Stimulated activated CD8-positive, alpha-beta memory T cell treated with anti-CD3 and anti-CD28 coated beads, Interleukin-7, amount 100 ng/mL, for 4 hours (primary cell): ENCODE data around the gene RAB28.

Source experiments
- DNase-seq, 2 donors: peaks; one replicate each; pipeline ENCODE4 v3.0.0-alpha.2; 2020; ENCODE audit warnings: low read depth in 2 of 2

Gene RAB28

DNA sequence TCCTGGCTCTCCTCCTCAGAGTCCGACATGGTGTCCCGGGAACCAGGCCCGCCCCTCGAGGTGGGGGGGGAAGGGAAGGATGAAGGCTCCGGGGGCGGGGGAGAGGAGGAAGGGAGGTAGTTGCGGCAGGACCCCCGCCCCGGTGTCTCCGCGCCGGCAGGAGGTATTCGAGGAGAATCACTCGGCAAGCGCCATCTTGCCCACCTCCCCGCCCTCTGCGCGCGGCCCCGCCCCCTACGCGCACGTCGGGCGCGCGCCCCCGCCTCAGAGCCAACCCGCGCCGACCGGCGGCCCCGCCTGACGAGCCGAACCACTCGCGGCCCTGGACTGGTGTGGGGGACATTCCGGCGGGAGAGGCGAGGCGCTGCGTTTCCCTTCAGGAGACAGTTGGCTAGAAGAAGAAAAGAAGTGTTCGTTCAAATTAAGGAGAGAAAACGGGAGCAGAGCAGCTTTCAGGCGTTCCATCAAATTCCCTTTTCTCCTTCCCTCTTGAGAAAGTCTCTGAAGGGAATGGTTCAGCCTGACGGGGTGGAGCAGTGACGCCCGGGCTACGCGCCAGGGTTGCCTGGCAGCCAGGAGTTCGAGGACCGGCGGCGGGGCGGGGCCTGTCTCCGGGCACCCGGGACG is at the start of gene RAB28:
RAB28 (minus strand) TSS at position 219 of the 627 bp plus-strand sequence.
- DNase-seq, result peak; percentile 85 to 90

- no peak for DNase-seq
Measured at GRCh38 chr4:13531625-13531998, 47.5 kb upstream of the RAB28 start.

- DNase-seq, result no peak
Measured at GRCh38 chr4:13530823-13531624, 46.9 kb upstream of the RAB28 start.

DNA sequence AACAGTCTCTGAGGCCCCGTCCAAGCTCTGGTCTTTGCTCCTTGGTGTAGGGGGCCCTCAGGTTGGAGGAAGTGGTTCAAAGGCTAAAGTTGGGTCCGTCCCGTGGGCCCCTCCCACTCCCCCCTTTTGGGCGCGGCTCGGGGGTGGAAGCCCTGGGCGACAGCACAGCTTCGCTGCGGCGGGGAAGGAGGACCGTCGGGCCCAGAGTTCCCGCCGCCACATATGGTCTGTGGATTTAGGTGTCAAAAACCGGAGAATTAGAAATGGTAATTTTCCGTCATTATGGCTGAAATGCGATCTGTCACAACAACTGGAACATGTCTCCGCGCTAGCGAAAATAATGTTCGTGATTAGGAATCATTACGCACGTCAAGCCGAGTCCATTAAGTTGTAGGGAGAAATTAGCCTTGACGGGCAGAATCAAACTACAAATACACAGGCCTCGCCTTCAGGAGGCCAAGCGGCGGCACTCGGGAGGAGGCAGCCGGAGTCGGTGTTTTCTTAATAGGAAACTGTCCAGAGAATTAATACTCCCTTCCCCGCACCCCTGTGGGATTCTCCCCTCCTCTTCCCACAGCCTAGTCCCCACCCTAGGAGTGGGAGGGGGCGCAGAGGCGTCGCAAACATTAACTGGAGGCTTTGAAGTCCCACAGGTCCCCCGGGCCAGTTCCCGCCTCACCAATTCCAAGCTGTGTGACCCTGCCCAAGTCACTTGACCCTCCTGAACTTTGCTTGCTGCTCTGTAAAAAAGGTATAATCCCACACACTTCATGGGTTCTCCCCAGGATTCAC is 45.2 kb upstream of the RAB28 start:
- DNase-seq, result no peak

GRCh38 chr4:13528821-13529127 is 44.6 kb upstream of the RAB28 start:
- DNase-seq, result no peak

DNA sequence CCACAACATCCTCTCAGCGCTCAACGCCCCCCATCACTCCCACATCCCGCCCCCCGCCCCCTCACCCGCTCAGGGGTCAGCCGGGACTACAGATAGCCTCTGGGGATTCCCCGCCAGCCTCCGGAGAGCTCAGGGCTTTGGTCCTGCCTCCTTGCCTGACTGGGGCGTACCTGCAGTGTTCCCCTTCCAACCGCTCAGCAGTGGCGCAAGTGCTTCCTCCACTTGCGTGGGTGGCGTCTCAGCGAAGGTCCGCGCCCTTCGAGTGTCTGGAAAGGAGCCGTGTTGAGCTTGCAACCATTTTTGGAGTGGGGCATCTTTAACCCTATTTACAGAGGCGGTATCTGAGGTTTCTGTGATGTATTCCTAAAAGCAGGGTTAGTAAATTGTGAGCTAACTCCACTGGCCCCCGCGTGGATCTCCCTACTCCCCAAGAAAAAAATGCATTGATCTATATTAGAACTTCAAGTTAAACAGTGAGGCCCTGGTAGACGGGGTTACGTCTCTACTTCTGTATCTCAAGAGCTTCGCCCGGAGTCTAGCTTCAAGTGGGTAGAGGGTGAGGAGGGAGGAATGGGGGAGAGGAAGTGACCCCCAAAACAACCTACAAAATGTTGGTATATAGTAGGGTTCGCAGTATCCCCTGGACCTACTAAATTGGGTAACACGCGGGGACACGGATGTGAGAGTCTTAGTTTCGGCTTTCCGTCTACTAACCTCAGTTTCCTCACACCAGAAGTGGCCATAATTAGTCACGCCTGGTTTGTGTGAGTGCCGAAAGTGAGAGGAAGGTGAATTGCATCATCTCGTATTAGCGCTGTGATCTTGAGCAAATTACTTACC is 44.1 kb upstream of the RAB28 start:
- DNase-seq, result no peak

DNA sequence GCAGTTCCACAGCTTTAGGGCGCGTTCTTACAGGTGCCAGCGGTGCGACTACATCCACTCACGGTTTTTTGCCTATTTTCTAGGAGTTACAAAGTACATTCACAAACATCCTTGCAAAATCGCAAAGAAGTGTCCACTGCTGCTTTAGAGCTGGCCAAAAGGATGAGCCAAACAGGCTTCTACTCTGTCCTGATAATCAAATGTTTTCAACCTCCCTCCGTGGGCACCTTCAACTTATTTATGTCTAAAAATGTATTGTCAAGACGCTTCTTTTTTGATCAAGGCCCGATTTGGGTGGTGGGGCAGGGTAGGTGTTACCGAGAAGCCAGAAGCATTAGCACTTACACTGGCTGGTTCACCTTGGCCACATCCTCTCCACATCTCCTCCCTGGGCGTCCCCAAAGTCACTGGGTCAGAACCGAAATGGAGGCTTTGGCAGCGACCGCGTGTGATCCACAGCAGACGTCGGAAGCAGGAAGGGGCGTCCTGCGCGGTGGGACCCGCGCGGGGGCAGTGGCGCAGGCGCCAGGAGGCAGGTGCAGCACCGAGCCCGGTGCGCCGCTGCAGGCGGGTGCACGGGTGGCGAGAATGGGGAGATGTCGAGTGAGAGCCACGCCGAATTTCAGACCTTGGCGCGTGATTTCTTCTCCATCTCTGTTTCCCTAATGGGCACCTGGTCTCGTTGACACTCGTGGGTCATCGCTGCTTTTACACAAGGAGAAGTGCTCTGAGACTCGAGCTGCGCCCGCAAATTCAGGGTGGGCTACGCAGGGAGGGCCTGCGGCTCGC is 43.2 kb upstream of the RAB28 start:
- no peak for DNase-seq

DNA sequence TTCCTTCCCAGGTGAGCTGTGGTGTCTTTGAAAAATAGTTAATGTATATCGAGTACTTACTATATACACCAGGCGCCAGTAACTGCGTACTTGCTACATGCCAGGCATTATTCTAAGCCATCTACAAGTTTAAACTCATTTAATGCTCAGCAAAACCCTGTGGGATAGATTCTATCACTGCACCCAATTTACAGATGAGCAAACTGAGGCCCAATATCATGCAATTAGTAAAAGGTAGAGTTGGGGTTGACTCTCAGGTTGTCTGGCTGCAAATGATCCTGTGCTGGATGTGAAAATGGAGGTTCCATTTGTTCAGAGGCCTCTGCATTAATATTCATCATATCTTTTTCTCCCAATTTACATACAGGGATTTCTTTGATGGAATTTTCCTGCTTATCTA is 42.5 kb upstream of the RAB28 start:
- no peak for DNase-seq

GRCh38 chr4:13525606-13526281 is 41.6 kb upstream of the RAB28 start:
- DNase-seq, result no peak

DNA sequence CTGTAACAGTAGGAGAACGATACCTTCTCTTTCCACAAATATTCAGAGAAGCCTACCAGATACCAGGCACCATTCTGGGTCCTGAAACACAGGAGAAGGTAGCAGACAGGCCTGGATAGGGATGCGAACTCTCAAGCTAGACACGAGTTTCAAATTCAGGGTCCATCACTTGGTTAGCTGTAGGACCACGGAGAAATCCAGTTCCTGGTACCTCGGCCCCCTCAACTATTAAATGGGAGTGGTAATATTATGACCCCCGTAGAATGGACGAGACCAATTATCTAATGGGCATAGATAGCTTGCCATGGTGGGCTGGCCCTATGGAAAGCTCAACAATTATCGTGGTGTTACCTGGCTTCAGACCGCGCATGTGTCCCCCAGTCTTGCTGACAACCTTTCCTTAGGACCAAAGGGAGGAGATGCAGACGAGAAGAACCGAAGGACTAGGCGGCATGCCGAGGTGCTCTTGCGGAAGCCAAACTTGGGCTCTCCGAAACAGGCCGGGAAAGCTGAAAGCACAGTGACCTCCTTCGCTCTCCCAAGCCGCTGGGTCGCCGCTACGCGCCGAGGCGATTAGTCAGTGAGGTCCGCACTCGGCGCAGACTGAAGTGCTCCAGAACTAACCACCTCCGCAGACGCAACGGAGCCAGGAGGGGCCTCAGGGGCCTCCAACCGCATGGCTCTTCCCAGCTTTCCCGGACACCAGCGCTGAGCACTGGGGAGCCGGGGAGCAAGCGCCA is 40.5 kb upstream of the RAB28 start:
- no peak for DNase-seq

DNA sequence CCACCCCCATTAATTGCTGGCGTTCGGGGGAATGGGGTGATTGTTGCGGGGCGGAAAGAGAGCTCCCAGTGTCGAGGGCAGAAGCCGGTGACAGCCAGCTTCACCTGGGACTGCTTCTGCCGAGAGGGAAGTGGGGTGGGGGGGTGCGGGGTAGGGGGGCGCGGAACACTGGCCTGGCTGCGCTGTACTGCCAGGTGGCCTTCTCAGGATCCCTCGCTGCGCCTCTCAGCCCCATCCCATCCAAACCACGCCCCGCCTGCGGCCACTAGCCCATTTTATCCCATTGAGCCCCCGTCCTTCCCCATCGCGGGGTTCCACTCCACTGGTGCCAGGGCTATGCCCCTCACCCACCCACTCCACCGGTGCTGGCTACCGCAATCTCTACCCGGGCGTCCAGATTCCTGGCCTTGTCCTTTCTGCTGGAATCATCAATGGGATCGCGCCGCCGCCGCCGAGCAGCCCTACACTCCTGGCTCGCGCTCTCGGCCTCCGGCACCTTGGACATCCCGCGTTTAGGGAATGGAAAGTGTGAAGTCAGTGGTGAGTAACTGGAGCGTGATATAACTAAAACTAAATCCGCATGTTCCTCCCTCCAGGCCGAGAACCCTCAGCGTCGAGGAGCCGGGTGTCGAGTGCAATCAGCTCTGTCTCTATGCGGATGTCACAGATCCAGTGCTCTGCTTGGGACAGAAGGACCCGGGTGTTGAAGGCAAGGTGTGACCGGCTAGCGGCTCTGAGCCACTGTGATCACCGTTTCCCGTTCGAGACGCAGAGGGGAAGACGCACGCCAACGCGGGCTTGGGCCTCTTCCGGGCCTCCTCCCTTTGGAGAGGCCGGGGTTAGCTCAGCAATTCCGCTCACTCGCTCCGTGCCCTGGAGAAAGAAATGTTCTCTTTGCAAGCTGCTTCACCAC is 39.7 kb upstream of the RAB28 start:
- no peak for DNase-seq

- no peak for DNase-seq
Measured at GRCh38 chr4:13523105-13523477, 39.0 kb upstream of the RAB28 start.

GRCh38 chr4:13522282-13523104 is 38.4 kb upstream of the RAB28 start:
- DNase-seq, result no peak

DNA sequence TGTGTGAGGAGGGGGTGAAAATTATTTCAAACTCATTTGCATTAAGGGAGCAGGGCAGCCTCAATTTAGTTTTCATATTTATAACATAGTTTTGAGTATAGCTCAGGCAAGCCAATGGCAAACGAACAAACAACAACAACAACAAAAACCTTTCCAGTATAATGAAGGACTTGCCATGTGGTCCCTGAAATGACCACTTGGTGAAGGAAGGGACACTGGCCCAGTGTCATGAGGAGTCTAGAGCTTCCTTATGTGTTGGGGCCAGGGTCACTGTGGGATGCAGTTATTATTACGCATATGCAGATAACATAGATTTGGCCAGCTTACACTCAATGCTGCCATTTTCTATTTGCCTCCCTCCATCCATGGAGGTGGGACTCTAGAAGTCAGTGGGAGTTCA is 36.9 kb upstream of the RAB28 start:
- DNase-seq, result no peak

DNA sequence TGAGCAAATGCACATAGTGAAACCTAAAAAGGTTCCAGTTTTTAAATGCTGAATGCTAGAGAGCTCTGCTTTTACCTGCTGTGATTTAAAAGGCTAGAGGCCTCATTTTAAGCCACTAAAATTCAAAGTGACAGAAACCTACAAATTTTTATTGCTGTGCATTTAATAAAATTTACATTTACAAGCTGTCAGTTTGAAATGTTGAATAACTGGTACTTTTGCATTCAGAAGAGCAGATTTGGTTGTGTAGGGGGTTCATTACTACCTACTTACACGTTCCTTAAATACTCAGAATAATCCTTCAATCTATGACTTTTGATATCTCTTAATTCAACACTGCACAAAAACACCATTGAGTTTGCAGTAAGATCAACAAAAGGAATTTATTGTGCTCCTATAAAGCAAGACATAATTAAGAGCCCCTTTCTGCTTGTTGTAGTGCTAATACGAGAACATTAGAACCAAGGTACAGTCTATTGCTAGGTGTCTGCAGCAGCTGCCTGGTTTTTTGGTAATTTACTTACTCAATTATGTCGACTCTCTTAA is 32.2 kb upstream of the RAB28 start:
- DNase-seq, result no peak

DNA sequence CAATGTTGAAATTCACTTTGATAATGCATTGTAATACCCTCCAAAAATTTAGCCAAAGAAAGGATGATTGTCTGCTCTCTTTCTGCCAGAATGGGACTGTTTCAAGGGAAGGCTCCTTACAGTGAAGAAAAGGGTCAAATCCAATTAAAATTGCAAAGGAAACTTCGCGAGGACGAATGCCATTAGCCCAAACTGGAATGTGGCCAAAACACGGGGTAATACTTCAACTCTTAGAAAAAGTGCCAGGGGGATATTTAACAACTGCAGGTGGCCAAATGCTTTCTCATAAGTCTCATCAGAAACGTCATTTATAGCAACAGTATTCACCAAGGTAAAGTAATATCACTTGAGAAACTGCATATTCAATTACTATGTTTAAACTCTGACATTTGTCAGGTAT is 31.1 kb upstream of the RAB28 start:
- no peak for DNase-seq

- no peak for DNase-seq
Measured at GRCh38 chr4:13514722-13515121, 30.6 kb upstream of the RAB28 start.

DNA sequence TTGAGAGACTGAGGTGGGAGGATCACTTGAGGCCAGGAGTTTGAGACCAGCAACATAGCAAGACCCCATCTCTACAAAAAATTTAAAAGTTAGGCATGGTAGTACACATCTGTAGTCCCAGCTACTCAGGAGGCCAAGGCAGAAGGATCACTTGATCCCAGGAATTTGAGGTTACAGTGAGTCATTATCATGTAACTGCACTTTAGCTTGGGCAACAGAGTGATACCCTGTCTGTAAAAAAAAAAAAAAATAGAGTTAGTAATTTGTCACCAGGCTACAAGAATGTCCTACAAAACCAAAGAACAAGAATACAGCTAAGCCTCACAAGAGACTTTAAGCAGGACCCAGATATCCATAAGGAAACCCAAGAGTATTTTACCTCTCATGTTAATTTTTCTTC is 27.0 kb upstream of the RAB28 start:
- DNase-seq, result no peak
